GM23338 (cell line): ENCODE data around the gene PDYN.

Source experiments
- CREB1 ChIP-seq: fragments of 250-450 bp; sonication (Bioruptor Pico); IDR thresholded peaks from 2 replicates; pipeline ENCODE4 v1.5.0; 2020; ENCODE audit warnings: low read depth, mild to moderate bottlenecking, moderate library complexity
- EZH2 ChIP-seq: fragments of 200-600 bp; sonication (generic); IDR thresholded peaks from one replicate; pipeline ENCODE4 v1.8.0; 2017; ENCODE audit warnings: antibody characterized with exemption, mild to moderate bottlenecking, low read depth; ENCODE audit not compliant: unreplicated experiment
- POLR2AphosphoS5 ChIP-seq: IDR thresholded peaks from 2 replicates; pipeline ENCODE4 v1.6.1; 2016; ENCODE audit warnings: antibody characterized with exemption, low read depth
- REST ChIP-seq: IDR thresholded peaks from one replicate; pipeline ENCODE4 v1.6.1; 2018; ENCODE audit warnings: antibody characterized with exemption; ENCODE audit not compliant: unreplicated experiment
- STAT1 ChIP-seq: IDR thresholded peaks from one replicate; pipeline ENCODE4 v1.6.1; 2016; ENCODE audit warnings: antibody characterized with exemption; ENCODE audit not compliant: unreplicated experiment
- TF ChIP-seq, protein P1 (sequence below), 2 experiments: fragments of 200-600 bp in 1 of 2; sonication (generic) in 1 of 2; conservative IDR thresholded peaks; 2 replicates each; pipeline versions ENCODE4 v1.5.1 to v1.6.1; 2016 to 2017; ENCODE audit warnings: antibody characterized with exemption in 2 of 2, low read depth in 2 of 2, mild to moderate bottlenecking in 2 of 2, moderate library complexity in 1 of 2
- TF ChIP-seq, protein P2 (sequence below): IDR thresholded peaks from 2 replicates; pipeline ENCODE4 v1.6.1; 2016; ENCODE audit warnings: antibody characterized with exemption

DNA sequence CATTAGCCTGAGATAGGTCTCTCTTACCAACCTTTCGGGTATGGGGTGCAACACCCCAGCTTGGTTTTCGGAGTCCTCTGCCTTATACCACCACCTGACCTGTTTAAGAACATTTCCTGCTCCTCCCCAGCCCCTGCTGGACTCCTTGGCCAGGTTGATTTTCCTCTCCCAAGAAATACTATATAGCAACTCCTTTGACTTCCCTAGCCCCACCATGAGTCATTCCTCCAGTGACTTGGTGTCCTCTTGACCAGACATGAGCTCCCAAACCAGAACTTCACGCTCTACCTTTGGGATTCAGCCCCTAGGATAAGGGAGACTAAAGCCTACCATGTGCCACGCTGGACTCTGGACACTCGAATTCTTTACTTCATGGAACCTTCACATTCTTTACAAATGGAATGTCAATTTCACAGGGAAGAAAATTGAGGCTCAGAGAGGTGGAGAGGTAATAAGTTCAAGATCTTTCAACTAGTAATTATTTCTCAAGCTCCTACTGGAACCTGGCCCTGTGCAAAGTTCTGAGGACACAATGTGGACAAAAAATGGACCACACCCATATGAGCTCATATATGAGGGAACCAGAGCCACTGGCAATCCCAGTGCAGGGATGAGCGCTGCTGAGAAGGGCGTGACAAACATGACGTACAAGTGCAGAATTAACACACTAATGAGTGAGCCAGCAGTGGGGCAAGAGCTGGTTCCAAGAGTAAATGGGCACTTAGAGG is 50.4 kb downstream of the PDYN start:
- TF ChIP-seq, protein P1, sequence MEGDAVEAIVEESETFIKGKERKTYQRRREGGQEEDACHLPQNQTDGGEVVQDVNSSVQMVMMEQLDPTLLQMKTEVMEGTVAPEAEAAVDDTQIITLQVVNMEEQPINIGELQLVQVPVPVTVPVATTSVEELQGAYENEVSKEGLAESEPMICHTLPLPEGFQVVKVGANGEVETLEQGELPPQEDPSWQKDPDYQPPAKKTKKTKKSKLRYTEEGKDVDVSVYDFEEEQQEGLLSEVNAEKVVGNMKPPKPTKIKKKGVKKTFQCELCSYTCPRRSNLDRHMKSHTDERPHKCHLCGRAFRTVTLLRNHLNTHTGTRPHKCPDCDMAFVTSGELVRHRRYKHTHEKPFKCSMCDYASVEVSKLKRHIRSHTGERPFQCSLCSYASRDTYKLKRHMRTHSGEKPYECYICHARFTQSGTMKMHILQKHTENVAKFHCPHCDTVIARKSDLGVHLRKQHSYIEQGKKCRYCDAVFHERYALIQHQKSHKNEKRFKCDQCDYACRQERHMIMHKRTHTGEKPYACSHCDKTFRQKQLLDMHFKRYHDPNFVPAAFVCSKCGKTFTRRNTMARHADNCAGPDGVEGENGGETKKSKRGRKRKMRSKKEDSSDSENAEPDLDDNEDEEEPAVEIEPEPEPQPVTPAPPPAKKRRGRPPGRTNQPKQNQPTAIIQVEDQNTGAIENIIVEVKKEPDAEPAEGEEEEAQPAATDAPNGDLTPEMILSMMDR (conservative IDR thresholded peaks at IDR 0.05; ENCODE audit: low read depth in 2 of 2) = no peak
- TF ChIP-seq STAT1 (no peak), POLR2AphosphoS5 (no peak), CREB1 (CRISPR knock-in tag) (no peak), EZH2 (no peak), REST (no peak)
- TF ChIP-seq, protein P2, sequence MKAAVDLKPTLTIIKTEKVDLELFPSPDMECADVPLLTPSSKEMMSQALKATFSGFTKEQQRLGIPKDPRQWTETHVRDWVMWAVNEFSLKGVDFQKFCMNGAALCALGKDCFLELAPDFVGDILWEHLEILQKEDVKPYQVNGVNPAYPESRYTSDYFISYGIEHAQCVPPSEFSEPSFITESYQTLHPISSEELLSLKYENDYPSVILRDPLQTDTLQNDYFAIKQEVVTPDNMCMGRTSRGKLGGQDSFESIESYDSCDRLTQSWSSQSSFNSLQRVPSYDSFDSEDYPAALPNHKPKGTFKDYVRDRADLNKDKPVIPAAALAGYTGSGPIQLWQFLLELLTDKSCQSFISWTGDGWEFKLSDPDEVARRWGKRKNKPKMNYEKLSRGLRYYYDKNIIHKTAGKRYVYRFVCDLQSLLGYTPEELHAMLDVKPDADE = no peak
